Stimulated activated CD4-positive, alpha-beta T cell treated with anti-CD3 and anti-CD28 coated beads, TNF-alpha, amount 100 ng/mL, for 24 hours (primary cell): ENCODE results near the gene APOB.

ENCODE experiments used
- DNase-seq, 3 experiments: peaks; one replicate each; pipeline ENCODE4 v3.0.0-alpha.2; 2020; ENCODE audit warnings: low read depth in 3 of 3

APOB gene

GRCh38 chr2:21046506-21046905, 2.6 kb upstream of the APOB start:
- no peak for DNase-seq

GRCh38 chr2:21044694-21045371, 960 bp upstream of the APOB start:
- no peak for DNase-seq

GRCh38 chr2:21042958-21043743, 722 bp downstream of the APOB start:
- peak; percentile 14 to 42 (median 16) for DNase-seq

- DNase-seq, result no peak
Measured at GRCh38 chr2:21042708-21042957, 1.2 kb downstream of the APOB start.

GRCh38 chr2:21041943-21042707, 1.7 kb downstream of the APOB start:
- no peak for DNase-seq

GRCh38 chr2:21041462-21041861, 2.4 kb downstream of the APOB start:
- DNase-seq, result no peak

GRCh38 chr2:21040468-21041377, 3.1 kb downstream of the APOB start:
- DNase-seq, result no peak

- DNase-seq, result no peak
Measured at GRCh38 chr2:21039979-21040467, 3.9 kb downstream of the APOB start.

- no peak for DNase-seq
Measured at GRCh38 chr2:21039080-21039556, 4.8 kb downstream of the APOB start.

- no peak for DNase-seq
Measured at GRCh38 chr2:21038403-21039073, 5.3 kb downstream of the APOB start.

GRCh38 chr2:21037671-21038108, 6.2 kb downstream of the APOB start:
- no peak for DNase-seq

GRCh38 chr2:21036708-21037670, 6.9 kb downstream of the APOB start:
- no peak for DNase-seq

GRCh38 chr2:21035974-21036707, 7.7 kb downstream of the APOB start:
- no peak for DNase-seq

- no peak for DNase-seq
Measured at GRCh38 chr2:21035282-21035973, 8.4 kb downstream of the APOB start.

GRCh38 chr2:21034972-21035279, 8.9 kb downstream of the APOB start:
- no peak for DNase-seq

GRCh38 chr2:21034156-21034971, 9.5 kb downstream of the APOB start:
- no peak for DNase-seq

- no peak for DNase-seq
Measured at GRCh38 chr2:21033237-21034155, 10.4 kb downstream of the APOB start.
